ENCODE measurements around the gene FLNC. TPM values are rescaled to one million over a fixed set of nuclear protein-coding genes. Genes with fewer than 3 reads are reported as not detected.
A peak's percentile ranks its signal among the peaks of the same experiment; 100 is the strongest.

The FLNC gene
- polyA plus RNA-seq, 2 of the 4 experiments (the other 2 are of a cell fraction): 0.43 to 3.4 TPM

DNA sequence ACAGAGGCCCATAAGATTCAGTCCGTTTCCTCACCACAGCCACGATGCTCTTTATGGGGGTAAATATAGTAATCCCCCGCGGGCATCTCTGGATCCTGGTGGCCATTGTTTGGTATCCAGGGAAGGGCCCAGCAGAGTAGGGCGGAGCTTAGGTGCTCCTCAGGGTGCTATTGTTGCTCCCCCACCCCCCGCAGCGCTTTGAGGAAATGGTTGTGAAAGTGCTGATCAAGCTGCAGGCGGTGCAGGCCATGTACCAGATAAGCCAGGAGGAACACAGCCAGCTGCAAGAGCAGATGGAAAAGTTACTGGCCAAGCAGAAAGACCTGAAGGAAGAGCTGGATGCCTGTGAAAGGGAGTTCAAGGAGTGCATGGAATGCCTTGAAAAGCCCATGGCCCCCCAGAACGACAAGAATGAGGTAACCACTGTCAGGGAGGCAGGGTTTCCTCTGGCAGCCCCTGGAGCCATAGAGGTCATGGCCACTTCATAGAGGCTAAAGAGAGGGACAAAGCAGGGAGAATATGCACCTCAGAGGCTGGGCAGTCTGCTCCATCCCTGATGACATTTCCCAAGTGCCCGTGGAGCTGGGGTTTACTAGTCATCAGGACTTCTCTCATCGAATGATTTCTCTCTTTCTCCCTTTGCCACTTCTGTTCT is 17.6 kb upstream of the FLNC start:
- Histone ChIP-seq H3K27ac (no peak overlapping the region), H3K4me2 (no peak overlapping the region), H3K9me3 (no peaks in the 10 kb centered on the region), H3K4me1 (no peaks in the 10 kb centered on the region), H3K4me3 (no peak overlapping the region)
- TF ChIP-seq ZC3H11A (IDR thresholded peaks at IDR 0.05) (no peak), JUNB (IDR thresholded peaks at IDR 0.05) (no peak), CBX8 (IDR thresholded peaks at IDR 0.05) (no peak), RCOR1 (IDR thresholded peaks at IDR 0.05; ENCODE audit: low read depth, low read length) (no peak), POLR2A (IDR thresholded peaks at IDR 0.05; ENCODE audit: low read length) (no peak), MAZ (IDR thresholded peaks at IDR 0.05; ENCODE audit: borderline replicate concordance, low read depth, low read length) (no peak), RARB (CRISPR knock-in tag; IDR thresholded peaks at IDR 0.05) (no peak), CEBPB (IDR thresholded peaks at IDR 0.05) (no peak), GATA3 (IDR thresholded peaks at IDR 0.05; ENCODE audit: borderline replicate concordance) (no peak), FOXS1 (CRISPR knock-in tag; IDR thresholded peaks at IDR 0.05) (no peak)
- TF ChIP-seq, protein P1, sequence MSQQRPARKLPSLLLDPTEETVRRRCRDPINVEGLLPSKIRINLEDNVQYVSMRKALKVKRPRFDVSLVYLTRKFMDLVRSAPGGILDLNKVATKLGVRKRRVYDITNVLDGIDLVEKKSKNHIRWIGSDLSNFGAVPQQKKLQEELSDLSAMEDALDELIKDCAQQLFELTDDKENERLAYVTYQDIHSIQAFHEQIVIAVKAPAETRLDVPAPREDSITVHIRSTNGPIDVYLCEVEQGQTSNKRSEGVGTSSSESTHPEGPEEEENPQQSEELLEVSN (IDR thresholded peaks at IDR 0.05; ENCODE audit: borderline replicate concordance, low read depth): no peak
- TF ChIP-seq, protein P2, sequence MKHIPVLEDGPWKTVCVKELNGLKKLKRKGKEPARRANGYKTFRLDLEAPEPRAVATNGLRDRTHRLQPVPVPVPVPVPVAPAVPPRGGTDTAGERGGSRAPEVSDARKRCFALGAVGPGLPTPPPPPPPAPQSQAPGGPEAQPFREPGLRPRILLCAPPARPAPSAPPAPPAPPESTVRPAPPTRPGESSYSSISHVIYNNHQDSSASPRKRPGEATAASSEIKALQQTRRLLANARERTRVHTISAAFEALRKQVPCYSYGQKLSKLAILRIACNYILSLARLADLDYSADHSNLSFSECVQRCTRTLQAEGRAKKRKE (CRISPR knock-in tag; IDR thresholded peaks at IDR 0.05; ENCODE audit: low read depth): no peak
- ChIA-PET CTCF (interaction anchor here (0.5 kb wide), 1 partner anchor 141 kb away, joined by 3 read pairs; no protein-coding TSS in a partner anchor), POLR2A (no interaction called here)
- ATAC-seq: no peak
- WGBS (ENCODE audit: missing lambda C conversion rate): 63% methylated on average over 10 of the region's 11 CpGs
- no peak for DNase-seq (ENCODE audit: low read depth in 1 of 2, low spot score in 1 of 2)
- no peak for FAIRE-seq

DNA sequence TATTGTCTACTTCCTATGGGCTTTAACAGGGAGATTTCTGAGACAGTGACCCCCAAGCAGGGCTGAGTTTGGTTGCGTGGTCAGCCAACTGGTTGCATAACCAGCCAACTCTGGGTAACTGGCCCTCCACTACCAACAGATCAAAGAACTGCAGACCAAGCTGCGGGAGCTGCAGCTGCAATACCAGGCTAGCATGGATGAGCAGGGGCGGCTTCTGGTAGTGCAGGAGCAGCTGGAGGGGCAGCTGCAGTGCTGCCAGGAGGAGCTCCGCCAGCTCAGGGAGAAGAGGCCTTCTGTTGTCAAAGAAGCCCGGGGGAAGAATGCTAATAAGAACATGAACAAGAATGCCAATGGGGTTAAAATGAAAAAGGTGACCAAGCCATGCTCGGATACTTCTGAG is 15.7 kb upstream of the FLNC start:
- ATAC-seq: no peak

DNA sequence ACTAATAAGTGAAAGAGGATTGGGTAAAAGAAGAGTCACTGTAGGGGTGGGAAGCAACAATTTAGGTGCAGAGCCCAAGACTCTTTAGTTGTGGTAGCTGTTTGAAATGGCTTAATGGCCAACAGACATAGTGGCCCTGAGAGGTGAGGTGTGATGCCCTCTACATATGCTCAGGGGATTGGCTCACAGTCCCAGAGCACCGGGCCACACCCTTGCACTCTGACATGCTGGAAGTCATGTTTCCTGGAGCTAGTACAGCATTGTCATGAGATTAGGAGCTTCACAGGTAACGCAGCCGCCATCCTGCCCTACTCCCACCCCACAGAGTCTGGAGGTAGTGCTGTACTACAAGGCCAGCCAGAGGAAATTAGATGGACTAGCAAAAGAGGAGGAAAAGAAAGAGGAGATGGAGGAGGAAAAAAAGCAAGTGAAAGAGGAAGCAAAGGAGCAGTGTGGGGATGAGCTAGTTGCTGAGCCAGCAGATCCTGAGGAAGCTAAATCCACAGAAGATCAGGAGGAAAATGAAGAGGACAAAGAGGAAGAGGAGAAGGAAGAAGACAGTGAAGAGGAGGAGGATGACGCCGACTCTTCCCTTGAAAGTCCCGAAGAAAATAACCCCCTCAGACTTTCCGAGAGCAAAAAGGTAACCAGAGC is 14.8 kb upstream of the FLNC start:
- DNase-seq (ENCODE audit: low read depth in 1 of 2, low spot score in 1 of 2) (no peak), FAIRE-seq (no peak), ATAC-seq (no peak)
- no peak overlapping the region for H3K4me2 ChIP-seq
- CTCF ChIA-PET: interaction anchor here (0.5 to 1.2 kb wide), 3 partner anchors 10 to 106 kb away, joined by 3 to 5 read pairs (median 4); no protein-coding TSS in a partner anchor
- H3K9me3 ChIP-seq: no peaks in the 10 kb centered on the region
- H3K4me3 ChIP-seq: no peak overlapping the region
- H3K4me1 ChIP-seq: no peaks in the 10 kb centered on the region
- TF ChIP-seq MAFK (IDR thresholded peaks at IDR 0.05; ENCODE audit: partially characterized antibody): peak; percentile 56
- TF ChIP-seq CHD4 (IDR thresholded peaks at IDR 0.05; ENCODE audit: borderline replicate concordance): no peak
- POLR2A ChIA-PET: no interaction called here
- H3K27ac ChIP-seq: no peak overlapping the region
- 79% methylated on average over 7 of the region's 7 CpGs for WGBS (ENCODE audit: missing lambda C conversion rate)

More for the DNA sequence above, 15.7 kb upstream of the FLNC start:
- Histone ChIP-seq H3K4me1 (no peaks in the 10 kb centered on the region), H3K4me2 (no peak overlapping the region), H3K27ac (no peak overlapping the region), H3K4me3 (no peak overlapping the region), H3K9me3 (no peaks in the 10 kb centered on the region)
- TF ChIP-seq HDAC2 (IDR thresholded peaks at IDR 0.05) (no peak), CHD2 (IDR thresholded peaks at IDR 0.05; ENCODE audit: low read length, partially characterized antibody) (no peak), RAD21 (conservative IDR thresholded peaks at IDR 0.05 in 1 of 2, IDR thresholded peaks at IDR 0.05 in 1 of 2) (no peak), ZFP36 (IDR thresholded peaks at IDR 0.05; ENCODE audit: borderline replicate concordance, partially characterized antibody) (no peak), TFCP2L1 (CRISPR knock-in tag; IDR thresholded peaks at IDR 0.05) (no peak), CBX2 (IDR thresholded peaks at IDR 0.05; ENCODE audit: borderline replicate concordance, low read depth) (no peak), RNF2 (IDR thresholded peaks at IDR 0.05; ENCODE audit: borderline replicate concordance, low read depth) (no peak), JUNB (IDR thresholded peaks at IDR 0.05) (no peak), NFE2L2 (conservative IDR thresholded peaks at IDR 0.05; ENCODE audit: low read length) (no peak), KDM5A (IDR thresholded peaks at IDR 0.05) (no peak)
- TF ChIP-seq, protein P3, sequence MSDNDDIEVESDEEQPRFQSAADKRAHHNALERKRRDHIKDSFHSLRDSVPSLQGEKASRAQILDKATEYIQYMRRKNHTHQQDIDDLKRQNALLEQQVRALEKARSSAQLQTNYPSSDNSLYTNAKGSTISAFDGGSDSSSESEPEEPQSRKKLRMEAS (IDR thresholded peaks at IDR 0.05): no peak
- TF ChIP-seq, protein P4, sequence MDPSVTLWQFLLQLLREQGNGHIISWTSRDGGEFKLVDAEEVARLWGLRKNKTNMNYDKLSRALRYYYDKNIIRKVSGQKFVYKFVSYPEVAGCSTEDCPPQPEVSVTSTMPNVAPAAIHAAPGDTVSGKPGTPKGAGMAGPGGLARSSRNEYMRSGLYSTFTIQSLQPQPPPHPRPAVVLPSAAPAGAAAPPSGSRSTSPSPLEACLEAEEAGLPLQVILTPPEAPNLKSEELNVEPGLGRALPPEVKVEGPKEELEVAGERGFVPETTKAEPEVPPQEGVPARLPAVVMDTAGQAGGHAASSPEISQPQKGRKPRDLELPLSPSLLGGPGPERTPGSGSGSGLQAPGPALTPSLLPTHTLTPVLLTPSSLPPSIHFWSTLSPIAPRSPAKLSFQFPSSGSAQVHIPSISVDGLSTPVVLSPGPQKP (IDR thresholded peaks at IDR 0.05; ENCODE audit: low read depth, low read length): no peak
- no peak for DNase-seq (ENCODE audit: low read depth in 1 of 2, low spot score in 1 of 2)
- ChIA-PET CTCF (interaction anchor here (1.2 kb wide), 1 partner anchor 17 kb away, joined by 5 read pairs; no protein-coding TSS in a partner anchor), POLR2A (no interaction called here)
- 64% methylated on average over 6 of the region's 6 CpGs for WGBS (ENCODE audit: missing lambda C conversion rate)
- FAIRE-seq: no peak
